ENCODE data around the gene SLC25A17.
"Not testable (repeated sequence)": the region's sequence is repeated elsewhere in the genome, so short reads cannot be mapped to it uniquely, and the experiment has no call there.

Gene SLC25A17

DNA sequence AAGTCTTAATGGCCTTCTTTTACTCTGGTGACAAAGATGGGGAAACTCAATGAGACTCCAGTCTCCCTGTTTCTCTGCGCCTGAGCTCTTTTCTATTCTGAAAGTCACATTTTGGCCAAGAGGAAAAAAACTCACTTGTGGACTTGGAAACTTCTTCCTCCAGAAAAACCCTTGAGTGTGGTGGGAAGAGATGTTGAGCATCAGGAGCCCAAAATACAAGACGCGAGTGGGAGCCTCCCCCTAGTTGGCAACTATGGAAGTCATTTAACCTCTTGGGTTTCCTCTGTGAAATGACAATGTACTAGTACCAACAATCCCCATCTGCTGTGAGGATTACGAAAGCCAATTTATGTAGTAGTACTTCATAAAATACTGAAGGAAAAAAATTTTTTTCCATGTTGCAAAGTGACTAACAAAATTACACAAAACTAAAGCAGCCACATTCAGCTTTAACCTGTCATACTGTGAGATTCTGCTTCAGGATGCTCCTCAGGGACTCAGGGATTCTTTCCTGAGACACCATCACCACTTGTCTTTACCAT lies 524 bp upstream of the SLC25A17 start:
- no peak for DNase-seq (ENCODE audit: low read depth in 1 of 2, low spot score in 1 of 2)

DNA sequence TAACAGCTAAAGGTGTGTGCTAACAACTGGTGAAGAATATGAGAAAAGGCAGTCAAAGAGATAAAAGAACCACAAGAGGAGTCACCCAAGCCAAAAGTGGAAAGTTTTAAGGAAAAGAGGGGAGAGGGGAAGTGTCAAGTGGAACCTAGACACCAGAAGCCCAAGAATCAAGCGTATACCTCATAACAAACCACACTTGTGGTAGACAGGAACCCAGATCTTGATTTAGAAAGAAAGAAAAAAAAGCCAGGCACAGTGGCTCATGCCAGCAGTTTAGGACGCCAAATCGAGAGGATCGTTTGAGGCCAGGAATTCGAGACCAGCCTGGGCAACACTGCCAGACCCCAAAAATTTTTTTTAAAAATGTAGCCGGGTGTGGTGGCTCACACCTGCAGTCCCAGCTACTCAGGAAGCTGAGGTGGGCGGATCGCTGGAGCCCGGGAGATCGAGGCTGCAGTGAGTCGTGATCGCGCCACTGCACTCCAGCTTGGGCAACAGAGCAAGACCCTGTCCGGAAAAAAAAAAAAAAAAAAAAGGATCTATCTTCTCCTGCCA lies 877 bp downstream of the SLC25A17 start:
- no peak for DNase-seq (ENCODE audit: low read depth in 1 of 2, low spot score in 1 of 2)

DNA sequence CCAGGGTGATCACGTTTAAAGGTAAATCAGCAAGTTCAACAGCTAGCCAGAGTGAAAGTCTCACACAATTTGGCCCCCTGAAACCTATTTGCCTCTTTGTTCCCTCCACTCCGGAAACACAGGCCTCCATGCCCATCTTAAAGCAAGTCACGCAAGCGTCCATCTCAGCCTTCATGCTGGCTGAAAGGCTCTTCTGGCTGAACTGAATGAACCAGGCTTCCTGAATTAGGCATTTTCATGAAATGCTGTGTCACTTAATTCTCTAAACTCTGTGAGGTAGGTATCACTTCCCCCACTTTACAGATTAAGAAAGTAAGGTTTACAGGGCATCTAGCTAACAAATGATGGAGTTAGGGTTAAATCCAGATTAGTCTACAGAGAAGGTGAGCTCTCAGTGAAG lies 1.4 kb downstream of the SLC25A17 start:
- DNase-seq (ENCODE audit: low read depth in 1 of 2, low spot score in 1 of 2), result no peak

DNA sequence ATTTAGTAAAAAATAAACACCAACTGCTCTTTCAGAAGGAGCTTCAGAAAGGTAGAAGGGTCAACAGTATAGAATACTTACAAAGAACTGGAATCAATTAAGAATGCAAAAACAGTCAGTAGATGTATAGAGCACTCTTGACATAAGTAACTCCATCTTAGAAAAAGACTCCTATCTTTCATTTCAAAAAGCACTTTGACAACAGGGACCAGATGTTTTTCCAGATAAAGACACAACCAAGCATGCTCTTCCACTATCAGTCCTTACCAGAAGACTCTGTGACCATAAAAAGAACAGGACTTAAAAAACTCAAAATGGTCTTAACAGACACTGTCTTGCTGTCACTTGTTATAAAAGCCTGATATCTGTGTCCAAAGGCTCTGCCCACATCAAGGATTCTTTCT lies 5.2 kb downstream of the SLC25A17 start:
- no peak for DNase-seq (ENCODE audit: low read depth in 1 of 2, low spot score in 1 of 2)

DNA sequence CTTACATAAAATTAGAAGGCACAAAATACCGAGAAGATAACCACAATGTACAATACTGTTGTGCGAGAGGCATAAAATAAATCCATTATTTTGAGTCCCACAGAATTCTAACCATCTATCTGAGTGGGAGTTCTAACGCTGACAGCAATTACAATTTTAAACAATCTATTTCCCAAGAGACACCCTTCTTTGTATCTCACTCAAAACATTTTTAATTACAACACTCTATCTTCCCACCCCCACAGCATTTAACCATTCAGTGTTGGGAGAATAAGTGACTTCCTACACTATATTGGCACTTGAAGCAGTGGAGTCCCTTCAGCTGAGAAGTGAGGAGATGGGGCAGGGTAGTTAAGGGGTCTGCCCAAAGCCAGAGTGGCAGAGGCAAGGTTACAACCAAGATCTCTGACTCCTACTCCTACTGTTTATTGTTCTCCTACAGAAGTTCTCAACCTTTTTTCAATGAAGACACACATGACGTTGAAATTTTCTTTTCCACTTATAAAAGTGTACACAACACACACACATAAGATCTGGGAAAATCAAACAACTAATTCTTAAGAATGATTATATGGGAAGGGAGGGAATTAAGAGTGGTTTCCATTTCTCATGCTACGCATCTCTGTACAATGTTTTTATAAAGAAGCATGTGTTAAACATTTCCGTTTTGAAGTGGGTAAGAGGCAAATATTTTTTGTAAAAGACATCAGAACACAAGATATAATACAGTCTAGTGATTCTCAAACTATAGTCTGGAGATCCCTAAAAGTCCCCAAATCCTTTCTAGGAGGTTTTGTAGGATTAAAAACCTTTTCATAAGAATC lies 10.9 kb downstream of the SLC25A17 start:
- no peak for DNase-seq (ENCODE audit: low read depth in 1 of 2, low spot score in 1 of 2)

DNA sequence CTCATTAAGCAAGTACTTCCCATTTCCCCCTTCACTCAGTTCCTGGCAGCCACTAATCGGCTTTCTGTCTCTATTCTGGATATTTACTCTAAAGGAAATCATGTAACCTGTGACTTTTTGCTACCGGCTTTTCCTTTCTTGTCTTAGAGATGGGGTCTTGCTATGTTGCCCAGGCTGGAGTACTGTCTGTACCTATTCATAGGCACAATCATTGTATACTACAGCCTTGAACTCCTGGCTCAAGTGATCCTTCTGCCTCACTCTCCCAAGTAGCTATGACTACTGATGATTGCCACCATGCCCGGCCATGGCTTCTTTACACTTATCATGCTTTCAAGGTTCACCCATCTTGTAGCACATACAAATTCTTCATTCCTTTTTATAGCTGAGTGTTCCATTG lies 12.4 kb downstream of the SLC25A17 start:
- no peak for DNase-seq (ENCODE audit: low read depth in 1 of 2, low spot score in 1 of 2)

DNA sequence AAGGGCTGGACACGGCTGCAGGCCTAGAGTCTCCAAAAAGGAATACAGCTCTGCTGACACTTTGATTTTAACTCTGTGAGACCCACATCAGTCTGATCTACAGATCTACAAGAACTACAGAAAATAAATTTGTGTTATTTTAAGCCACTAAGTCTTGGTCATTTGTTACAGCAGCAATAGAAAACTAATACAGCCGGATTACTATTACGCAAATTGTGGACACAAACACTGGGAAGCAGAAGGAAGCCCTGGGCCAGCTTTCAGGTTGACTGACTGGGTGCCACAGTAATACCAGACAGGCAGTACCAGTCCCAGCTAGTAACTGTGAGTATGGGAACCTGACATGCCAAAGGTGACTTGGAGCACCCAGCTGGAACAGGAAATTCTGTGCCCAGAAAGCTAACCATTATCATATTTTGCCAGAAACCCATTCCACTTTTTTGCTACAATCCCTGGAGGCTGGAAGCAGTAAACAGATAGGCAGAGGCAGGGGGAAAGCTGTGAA lies 13.4 kb downstream of the SLC25A17 start:
- DNase-seq (ENCODE audit: low read depth in 1 of 2, low spot score in 1 of 2), result no peak

DNA sequence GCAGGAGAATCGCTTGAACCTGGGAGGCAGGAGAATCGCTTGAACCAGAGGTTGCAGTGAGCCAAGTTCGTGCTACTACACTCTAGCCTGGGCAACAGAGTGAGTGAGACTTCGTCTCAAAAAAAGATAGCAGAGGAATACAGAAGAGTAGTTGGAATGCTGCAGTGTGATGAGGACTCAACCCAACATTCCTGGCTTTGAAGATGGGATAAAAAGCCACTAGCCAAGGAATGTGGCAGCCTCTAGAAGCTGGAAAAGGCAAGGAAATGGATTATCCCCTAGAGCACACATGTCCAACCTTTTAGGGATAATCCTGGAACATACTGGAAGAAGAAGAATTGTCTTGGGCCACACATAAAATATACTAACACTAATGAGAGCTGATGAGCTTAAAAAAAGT lies 13.9 kb downstream of the SLC25A17 start:
- DNase-seq (ENCODE audit: low read depth in 1 of 2, low spot score in 1 of 2), result no peak

DNA sequence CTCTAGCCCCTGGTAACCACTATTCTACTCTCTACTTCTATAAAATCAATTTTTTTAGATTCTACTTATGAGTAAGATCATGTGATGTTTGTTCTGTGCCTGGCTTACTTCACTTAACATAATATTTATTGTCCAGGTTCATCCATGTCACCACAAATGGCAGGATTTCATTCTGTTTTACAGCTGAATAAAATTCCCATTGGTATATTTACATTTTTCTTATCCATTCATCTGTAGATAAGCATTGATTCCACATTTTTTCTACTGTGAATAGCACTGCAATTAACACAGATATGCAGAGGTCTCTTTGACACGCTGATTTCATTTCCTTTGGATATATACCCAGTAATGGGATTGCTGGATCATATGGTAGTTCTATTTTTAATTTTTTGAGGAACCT lies 15.8 kb downstream of the SLC25A17 start:
- DNase-seq (ENCODE audit: low read depth in 1 of 2, low spot score in 1 of 2), result no peak

DNA sequence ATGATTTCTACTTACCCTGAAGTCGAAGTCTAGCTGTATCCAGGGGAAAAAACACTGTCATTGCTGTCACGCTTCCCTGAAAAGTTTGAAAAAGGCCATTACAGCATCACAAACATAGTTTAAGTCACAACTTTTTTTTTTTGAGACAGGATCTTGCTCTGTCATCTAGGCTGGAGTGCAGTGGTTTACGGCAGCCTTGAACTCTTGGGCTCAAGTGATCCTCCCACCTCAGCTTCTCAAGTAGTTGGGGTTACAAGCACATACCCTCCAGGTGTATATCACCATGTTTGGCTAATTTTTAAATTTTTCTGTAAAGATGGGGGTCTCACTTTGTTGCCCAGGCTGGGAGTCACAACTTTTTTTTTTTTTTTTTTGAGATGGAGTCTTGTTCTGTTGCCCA lies 20.1 kb downstream of the SLC25A17 start:
- DNase-seq (ENCODE audit: low read depth in 1 of 2, low spot score in 1 of 2), result no peak

DNA sequence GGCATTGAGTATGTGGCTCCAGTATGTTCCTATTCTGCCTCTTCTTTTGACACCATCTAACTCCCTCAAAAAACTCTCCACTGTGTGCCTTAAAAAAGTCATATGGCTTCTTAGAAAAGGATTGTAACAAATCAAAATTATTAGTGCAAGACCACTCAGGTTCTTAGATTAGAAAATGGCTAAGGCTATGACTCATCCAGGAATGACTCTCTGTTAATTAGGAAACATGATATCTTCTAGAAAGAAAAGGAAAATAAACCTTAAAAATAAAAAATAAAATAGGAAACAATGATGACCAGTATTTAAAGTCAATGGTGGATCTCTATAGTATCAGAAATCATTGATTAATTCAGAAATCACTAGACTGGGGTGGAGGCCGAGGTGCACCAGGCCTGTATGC lies 21.7 kb downstream of the SLC25A17 start:
- DNase-seq (ENCODE audit: low read depth in 1 of 2, low spot score in 1 of 2), result no peak

DNA sequence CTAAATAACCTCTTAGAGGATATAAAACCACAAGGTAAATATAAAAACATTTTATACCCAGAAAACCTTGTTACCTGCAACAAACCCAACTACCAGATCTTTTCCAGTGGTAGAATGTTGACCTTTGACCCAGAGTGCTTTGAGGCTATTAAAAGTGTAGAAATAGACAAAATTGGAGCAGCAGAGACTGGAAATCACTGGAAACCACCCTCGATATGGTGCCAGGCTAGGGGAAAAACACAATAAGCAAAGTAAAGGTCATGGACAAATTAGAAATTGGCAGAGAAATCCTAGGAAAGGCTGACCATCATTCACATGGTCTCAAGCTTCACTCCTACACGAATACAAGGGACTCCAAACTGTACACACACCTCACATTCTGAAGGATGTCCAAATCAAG lies 26.7 kb downstream of the SLC25A17 start:
- DNase-seq (ENCODE audit: low read depth in 1 of 2, low spot score in 1 of 2), result no peak

DNA sequence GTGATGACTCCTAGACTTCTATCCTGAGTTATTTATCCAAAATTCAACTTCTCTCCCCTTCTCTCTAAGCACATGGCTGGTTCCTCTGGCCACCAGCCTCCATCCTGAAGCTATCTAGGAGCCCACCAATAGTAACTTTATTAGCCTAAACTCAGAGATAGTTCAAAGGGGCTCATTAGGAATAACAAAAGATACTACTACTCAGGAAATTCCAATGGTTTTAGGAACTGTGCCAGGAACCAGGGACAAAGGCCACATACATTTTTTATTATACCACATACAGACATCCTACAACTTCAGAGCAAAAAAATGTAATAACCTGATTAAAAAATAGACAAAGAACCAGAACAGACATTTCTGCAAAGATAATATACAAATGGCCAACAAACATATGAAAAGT lies 27.9 kb downstream of the SLC25A17 start:
- DNase-seq (ENCODE audit: low read depth in 1 of 2, low spot score in 1 of 2), result no peak

DNA sequence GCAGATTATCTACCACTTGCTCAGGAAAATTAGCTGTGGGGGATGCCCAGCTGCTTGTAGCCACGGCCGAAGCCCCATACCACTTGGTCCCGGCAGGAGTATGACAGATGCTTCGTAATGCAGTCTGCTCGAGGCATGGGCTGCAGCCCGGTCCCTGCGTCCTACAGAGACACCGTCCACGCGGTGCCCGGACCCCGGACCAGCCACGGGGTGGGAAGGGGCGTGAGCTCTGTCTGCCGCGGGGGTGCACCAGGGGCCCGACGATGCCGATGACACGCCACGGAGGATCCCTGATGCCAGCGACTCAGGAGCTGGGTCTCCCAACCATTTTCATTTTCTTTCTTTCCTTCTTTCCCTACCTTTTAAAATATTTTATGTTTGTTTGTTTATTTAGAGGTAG lies 30.0 kb downstream of the SLC25A17 start:
- no peak for DNase-seq (ENCODE audit: low read depth in 1 of 2, low spot score in 1 of 2)

DNA sequence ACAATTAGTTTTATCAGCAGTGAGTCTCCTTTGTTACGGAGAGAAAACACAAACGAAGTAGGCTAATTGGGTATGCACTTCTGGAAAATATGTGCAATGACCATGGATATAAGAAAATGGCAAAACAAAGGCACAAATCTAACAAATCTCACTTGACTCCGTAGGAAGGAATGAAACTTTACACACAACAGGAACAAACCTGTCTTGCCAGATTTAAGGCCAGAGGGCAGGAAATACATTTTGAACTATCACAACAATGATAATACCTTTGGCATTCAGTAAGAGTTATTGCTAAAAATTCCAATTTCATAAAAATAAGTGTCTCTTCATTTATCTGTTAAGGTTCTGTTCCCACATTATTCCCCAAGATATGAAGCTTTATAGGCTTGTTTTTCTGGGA lies 36.6 kb downstream of the SLC25A17 start:
- DNase-seq (ENCODE audit: low read depth in 1 of 2, low spot score in 1 of 2), result no peak

DNA sequence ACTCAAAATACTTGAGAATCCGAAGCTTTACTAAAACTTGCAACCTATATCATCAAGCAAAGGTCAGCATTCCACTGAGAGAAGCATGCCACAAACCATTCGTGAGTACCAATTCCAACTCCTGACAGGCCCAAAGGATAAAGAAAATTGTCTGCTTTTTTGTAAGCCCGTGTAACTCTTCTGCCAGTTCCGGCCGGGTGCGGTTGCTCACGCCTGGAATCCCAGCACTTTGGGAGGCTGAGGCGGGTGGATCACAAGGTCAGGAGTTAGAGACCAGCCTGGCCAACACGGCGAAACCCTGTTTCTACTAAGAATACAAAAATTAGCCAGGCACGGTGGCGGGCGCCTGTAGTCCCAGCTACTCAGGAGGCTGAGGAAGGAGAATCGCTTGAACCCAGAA lies 37.4 kb downstream of the SLC25A17 start:
- not testable (repeated sequence) for DNase-seq (ENCODE audit: low read depth in 1 of 2, low spot score in 1 of 2)

DNA sequence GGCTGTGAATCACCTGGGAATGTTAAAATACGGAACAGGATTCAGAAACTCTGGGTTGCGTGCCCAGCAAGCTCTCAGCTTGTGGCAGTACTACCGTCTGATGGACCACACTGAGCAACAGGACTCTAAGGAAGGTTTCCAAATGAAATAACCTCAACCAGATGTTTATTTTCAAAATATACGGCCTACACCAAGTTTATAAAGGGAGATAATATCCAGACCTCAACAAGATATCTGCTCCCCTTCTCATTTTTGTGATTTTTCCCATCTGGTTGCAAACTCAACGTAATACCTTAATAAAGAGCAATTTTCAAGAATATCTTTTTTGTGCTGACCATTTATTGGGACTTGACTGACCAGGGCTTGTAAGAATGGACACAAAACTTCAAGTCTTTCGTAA lies 49.4 kb downstream of the SLC25A17 start:
- DNase-seq (ENCODE audit: low read depth in 1 of 2, low spot score in 1 of 2), result no peak

DNA sequence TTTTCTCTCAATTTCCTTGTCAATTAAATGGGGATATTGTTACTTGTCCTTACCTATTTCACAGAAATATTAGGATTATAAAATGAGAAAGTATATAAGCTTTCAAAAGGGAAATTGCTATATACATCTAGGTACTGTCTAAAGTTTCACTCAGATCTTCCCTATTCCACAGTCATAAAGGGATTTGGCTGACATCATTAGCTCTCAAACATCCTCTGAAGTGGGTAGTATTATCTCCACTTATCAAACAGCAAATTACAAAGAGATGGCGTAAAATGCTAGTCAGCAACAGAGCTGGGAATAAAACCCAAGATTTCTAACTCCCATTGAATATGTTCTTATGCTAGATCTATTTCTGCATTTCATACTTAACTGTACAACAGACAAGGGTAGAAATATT lies 50.9 kb downstream of the SLC25A17 start:
- no peak for DNase-seq (ENCODE audit: low read depth in 1 of 2, low spot score in 1 of 2)

DNA sequence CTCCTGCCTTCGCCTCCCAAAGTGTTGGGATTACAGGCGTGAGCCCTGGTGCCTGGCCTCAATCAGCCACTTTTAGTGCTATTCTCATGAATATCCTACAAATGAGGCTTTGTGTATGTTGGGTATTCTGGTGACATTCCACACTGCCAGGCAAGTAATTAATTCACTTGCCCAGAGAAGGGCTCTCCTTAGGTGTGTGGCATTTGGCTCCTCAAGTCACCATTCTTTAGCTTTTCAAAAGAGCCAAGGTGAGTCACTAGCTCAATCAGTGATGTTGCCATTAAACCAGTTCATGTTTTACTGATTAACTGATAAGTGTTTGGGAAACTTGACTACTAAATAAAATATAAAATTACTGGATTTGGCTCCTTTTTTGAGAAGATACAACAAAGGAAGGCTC lies 52.2 kb downstream of the SLC25A17 start:
- DNase-seq (ENCODE audit: low read depth in 1 of 2, low spot score in 1 of 2), result no peak

DNA sequence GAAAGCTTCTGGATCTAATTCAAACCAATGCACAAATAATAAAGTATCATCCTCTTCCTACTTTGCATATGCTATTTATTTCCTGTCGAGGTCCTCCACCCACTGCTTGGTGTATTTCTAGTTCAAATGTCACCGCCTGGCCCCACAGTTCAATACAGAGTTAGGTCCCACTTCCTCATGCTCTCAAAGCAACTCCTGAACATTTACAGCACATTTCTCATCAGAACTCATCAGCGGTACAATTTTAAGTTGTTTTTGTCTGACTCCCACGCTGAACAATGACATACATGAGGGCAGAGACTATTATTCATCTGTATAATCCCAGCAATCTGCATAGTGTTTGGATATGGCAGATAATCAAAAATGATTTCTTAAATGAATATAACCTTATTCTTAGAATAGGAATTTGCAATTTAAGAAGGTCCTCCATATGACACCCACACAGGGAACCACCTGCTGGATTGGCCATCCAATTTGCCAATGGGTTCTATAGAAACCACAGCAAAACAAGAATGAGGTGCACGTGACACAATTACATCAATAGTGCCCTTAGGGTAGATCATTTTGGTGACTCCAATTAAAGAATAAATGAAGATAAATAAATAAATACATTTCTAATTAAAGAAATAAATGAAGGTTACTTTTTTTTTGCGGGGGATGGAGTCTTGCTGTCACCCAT lies 54.2 kb downstream of the SLC25A17 start:
- peak in 1 of 2 donors; percentile 2 for DNase-seq (ENCODE audit: low read depth in 1 of 2, low spot score in 1 of 2)

DNA sequence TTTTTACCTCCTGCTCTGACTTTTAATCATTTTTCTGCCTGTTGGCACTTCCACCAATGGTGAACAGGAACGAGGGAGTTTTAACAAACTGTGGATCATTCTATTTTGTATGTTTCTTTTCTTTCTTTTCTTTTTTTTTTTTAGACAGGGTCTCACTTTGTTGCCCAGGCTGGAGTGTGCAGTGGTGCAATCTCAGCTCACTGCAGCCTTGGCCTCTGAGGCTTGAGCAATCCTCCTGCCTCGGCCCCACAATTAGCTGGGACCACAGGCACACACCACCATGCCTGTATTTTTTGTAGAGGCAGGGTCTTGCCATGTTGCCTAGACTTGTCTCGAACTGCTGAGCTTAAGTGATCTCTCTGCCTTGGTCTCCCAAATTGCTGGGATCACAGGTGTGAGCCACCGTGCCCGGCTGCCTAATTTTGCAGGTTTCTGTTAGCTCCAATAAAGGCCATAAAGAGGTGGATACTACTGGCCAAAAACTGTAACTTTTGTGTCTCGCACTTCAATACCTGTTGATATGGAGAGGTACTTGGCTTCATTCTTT lies 59.8 kb downstream of the SLC25A17 start:
- no peak for DNase-seq (ENCODE audit: low read depth in 1 of 2, low spot score in 1 of 2)

DNA sequence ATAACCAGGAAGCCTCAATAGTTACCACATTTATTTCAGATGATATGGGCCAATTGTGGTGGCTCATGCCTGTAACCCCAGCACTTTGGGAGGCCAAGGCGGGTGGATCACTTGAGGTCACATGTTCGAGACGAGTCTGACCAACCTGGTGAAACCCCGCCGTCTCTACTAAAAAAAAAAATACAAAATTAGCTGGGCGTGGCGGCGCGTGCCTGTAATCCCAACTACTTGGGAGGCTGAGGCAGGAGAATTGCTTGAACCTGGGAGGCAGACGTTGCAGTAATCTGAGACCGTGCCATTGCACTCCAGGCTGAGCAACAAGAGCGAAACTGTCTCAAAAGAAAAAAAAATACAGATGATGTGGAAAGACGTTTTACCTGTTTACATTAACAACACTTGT lies 60.3 kb downstream of the SLC25A17 start:
- DNase-seq (ENCODE audit: low read depth in 1 of 2, low spot score in 1 of 2), result not testable (repeated sequence)

All from activated CD4-positive, alpha-beta T cell treated with anti-CD3 and anti-CD28 coated beads, Interleukin-2, amount 50 U/mL, for 24 hours (primary cell).